GM19035 (cell line): ENCODE data around the gene SLC6A12.
"Not testable (repeated sequence)": the region's sequence is repeated elsewhere in the genome, so short reads cannot be mapped to it uniquely, and the experiment has no call there.

ENCODE experiments used
- ATAC-seq: cut with Tn5 transposase; IDR thresholded peaks from one replicate; pipeline ENCODE4 v1.9.1; 2021; ENCODE audit not compliant: unreplicated experiment

SLC6A12 gene

GRCh38 chr12:218728-219590 lies 5.0 kb upstream of the SLC6A12 start:
- no peak for ATAC-seq

- ATAC-seq, result no peak
Observed at GRCh38 chr12:218221-218620, 4.3 kb upstream of the SLC6A12 start.

GRCh38 chr12:217029-217428 lies 3.1 kb upstream of the SLC6A12 start:
- ATAC-seq, result not testable (repeated sequence)

DNA sequence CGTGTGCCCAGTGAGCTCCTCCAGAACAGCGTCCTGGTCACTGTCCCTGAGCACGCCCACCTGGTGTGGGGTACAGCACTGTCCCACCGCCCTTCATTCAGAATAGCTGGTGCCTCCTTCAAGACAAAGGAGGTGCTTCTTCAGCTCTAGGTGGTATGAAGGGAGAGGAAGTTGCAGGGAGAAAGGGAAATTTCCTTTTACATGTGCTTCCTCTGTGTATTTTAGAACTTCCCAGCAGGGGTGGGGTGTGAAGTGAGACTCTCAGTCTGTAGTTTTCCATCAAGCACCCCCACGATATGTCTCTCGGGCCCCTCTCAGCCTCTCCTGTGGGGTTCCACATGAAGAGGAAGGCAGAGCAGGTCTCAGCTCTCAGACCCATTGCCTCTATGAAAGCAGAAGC lies 1.2 kb upstream of the SLC6A12 start:
- ATAC-seq, result no peak

DNA sequence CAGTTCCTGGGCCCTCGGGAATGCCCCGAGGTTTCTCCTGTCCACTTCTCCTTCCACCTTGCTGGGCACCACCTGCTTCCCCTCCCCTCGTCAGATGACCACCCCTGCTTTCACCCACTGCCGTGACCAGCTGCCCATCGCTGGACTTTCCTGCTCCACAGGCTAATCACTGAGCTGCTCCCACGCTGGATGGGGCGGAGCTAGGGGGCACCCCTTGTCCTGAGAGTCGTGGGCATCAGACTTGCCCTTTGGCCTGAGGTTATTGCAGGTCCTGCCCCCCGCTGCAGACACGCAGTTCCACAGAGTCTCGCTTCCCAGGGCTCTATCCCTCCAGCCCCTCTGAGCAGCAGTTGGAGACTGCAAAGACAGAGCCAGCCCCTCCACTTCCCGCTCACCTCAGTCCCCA lies 427 bp downstream of the SLC6A12 start:
- ATAC-seq, result no peak

GRCh38 chr12:212715-213526 lies 1.0 kb downstream of the SLC6A12 start:
- no peak for ATAC-seq

DNA sequence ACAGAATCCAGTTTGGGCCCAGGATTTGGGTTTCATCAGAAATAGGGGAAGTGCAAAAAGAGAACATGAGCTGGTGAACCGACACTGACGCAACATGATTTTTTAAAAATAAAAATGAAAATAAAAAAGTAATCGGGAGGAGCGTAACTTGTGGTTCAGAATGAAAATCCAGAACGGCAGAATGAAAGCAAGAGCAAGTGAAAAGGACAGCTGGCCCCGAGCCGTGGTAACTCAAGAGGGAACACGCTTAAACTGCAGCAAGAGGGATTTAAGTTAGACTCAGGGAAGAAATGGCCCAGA lies 1.6 kb downstream of the SLC6A12 start:
- ATAC-seq, result no peak

GRCh38 chr12:211639-212414 lies 2.1 kb downstream of the SLC6A12 start:
- no peak for ATAC-seq

- no peak for ATAC-seq
Observed at GRCh38 chr12:211142-211465, 2.9 kb downstream of the SLC6A12 start.

DNA sequence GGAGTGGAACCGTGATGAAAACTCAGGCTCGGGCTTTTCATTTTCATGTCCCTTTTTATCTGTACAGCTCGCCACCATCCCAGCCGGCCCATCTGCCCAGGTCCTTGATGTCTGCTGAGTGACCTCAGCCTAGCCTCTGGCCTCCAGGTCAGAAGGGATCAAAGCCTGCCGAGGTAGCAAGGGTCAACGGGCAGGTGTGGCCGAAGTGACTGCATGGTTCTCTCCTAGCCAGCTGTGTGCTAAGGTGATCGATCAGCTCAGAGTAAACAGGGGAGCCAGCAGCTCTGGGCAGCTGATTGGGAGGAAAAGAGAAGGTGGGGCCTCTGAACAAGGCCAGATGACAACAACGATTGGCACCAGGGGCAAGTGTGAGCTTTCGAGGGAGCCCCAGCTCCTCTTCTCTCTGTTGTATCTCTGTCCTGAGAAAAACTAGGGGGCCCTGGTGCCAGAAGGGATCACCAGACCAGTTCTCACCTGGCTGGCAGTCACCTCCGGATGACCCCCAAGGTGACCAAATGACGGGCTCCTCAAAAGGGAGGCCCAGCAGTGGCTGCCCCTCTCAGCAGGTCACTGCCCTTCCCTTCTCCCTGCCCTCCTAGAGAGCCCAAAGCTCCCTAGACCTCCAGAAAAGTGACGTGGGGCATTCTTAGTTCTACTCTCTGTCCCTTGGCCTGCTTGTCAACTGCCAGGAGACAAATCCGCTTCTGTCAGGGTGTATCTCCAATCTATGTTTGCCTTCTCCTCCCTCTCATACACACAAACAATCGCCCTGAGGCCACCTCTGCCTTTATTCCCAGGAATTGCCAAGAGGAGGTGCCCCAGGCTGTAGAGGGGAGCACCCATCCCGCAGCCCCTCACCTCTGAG lies 3.4 kb downstream of the SLC6A12 start:
- ATAC-seq, result no peak

DNA sequence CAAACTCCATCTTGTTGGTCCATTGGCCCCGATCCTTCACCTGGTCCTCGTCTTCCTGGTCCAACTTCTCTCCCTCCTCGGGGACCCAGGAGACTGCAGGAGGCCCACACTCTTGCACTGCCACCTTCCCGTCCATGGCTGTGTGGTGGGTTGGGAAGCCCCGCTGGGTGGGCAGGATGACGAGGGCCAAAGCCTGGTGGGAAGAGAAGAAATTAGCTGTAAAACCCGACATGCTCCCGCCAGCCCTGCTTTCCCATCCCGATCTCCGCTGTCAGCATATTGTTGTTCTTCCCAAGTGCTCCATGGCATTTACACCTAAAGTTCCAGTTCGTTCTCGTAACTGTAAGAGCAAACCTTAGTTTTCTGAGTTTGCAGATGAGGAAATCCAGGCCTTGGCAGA lies 4.1 kb downstream of the SLC6A12 start:
- no peak for ATAC-seq

GRCh38 chr12:209246-209645 lies 4.7 kb downstream of the SLC6A12 start:
- no peak for ATAC-seq

GRCh38 chr12:208813-209212 lies 5.1 kb downstream of the SLC6A12 start:
- no peak for ATAC-seq

DNA sequence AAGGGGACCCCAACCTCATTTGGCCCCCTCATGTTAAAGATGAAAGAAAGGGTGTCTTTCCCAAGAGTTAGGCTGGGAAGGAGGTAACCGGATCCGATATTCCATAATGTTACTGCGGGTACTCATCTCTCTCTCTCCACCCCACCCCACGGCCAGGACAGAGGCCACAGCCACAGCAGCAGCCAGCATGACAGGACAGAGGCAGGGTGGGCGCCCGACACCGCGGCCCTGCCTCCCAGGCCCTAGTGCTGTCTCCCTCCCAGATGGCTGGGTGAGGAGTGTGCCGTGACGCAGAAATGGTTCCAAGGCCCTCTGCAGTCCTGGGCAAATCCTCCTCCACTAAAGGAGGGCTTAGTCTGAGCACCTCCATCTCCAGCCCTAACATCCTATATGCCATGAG lies 6.2 kb downstream of the SLC6A12 start:
- ATAC-seq, result no peak

GRCh38 chr12:206746-207440 lies 7.1 kb downstream of the SLC6A12 start:
- ATAC-seq, result no peak

DNA sequence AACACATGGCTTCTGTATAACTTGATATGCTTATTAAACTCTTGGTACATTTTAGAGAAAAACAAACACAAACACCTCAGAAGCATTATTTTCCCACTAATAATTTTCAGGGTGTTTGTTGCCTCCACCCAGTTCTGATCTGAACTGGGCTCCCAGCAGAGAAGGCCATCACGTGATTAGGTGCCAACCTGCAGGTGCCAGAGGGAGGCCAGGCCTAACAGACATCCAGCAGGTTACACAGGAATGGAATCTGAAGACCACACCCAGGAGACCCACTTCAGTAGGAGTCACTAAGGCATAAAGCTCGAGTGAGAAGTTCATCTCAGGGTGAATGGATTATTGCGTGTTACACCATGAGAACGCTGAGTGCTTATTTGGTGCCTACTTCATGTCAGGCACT lies 8.9 kb downstream of the SLC6A12 start:
- ATAC-seq, result no peak

DNA sequence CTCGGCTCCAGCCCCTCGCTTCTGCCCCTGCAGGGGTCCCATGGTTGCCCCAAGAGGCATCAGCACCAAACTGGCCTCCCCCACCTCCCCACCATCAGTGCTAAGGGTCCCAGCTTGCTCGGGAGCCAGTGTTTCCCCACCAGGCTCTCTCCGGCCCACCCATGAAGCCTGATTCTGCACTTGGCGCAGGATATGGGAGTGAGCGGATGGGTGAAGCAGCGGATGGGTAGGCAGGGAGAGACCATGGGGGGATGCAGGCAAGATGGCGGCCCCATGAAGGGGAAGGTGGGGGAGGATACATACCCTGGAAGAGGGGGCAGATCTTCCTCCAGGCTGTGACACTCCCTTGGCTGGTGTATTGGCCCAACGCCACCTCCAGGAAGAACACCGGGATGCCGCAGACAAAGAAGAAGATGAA lies 9.7 kb downstream of the SLC6A12 start:
- ATAC-seq, result no peak

- no peak for ATAC-seq
Observed at GRCh38 chr12:203462-204260, 10.3 kb downstream of the SLC6A12 start.

DNA sequence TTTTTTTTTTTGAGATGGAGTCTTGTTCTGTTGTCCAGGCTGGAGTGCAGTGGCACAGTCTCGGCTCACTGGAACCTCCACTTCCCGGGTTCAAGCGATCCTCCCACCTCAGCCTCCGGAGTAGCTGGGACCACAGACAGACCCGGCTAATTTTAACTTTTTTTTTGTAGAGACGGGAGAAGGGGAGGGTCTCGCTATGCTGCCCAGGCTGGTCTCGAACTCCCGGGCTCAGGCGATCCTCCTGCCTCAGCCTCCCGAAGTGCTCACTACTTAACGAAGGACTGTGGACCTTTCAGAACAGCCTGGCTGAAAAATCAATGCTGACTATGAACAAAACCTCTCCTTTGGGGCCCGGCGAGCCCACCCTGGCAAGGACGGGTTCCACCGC lies 10.9 kb downstream of the SLC6A12 start:
- ATAC-seq, result no peak
